Prostate gland (tissue), 2 donors: ENCODE results near the gene DBT. TPM values are rescaled to one million over a fixed set of nuclear protein-coding genes. Genes with fewer than 3 reads are reported as not detected.
"Not testable (repeated sequence)": the region's sequence is repeated elsewhere in the genome, so short reads cannot be mapped to it uniquely, and the experiment has no call there.

ENCODE experiments used
- DNase-seq: peaks from one replicate; pipeline ENCODE4 v3.0.0-alpha.2; 2019; ENCODE audit warnings: low spot score
- H3K27ac ChIP-seq, 2 donors: fragments of 200-600 bp; sonication (generic); 2 replicates each; pipeline ENCODE4 v1.5.1; 2017 to 2019
- H3K27me3 ChIP-seq: fragments of 200-600 bp; sonication (generic); replicated peaks from 2 replicates; pipeline ENCODE4 v1.5.1; 2019; ENCODE audit not compliant: insufficient read depth
- H3K36me3 ChIP-seq, 2 donors: fragments of 200-600 bp; sonication (generic); 1 replicate in 1 of 2; 2 replicates in 1 of 2; pipeline versions ENCODE4 v1.5.1 to v1.8.1; 2017 to 2019
- H3K4me1 ChIP-seq: fragments of 200-600 bp; sonication (generic); replicated peaks from 2 replicates; pipeline ENCODE4 v1.5.1; 2019
- H3K4me3 ChIP-seq, 2 donors: fragments of 200-600 bp; sonication (generic); 2 replicates each; pipeline ENCODE4 v1.5.1; 2017 to 2019
- H3K9me3 ChIP-seq: fragments of 200-600 bp; sonication (generic); 2 replicates; pipeline ENCODE4 v1.5.1; 2017
- POLR2A ChIP-seq: fragments of 450-650 bp; IDR thresholded peaks from one replicate; pipeline ENCODE4 v1.6.1; 2016; ENCODE audit warnings: antibody characterized with exemption, mild to moderate bottlenecking
- POLR2AphosphoS5 ChIP-seq: sonication (generic); formaldehyde crosslinking; IDR thresholded peaks from one replicate; pipeline ENCODE4 v1.6.1; 2017; ENCODE audit warnings: antibody characterized with exemption
- WGBS: methylation state at CpG from one replicate; pipeline ENCODE4 v1.1.5; 2018; 5-methylcytosine and 5-hydroxymethylcytosine counted together
- intact Hi-C: fragments of 100-400 bp; cut with DNase I; formaldehyde crosslinking; loops from one replicate; pipeline ENCODE4 v1.14.2; 2022
- total RNA-seq, 2 donors: library from RNA; depleted of rRNA; stranded (reverse); fragments of >200 nt; gene quantifications; one replicate each; pipeline ENCODE4 v1.1.0, GENCODE V29; 2016
- TF ChIP-seq, protein P1 (sequence below), 4 experiments: fragments of 200-600 bp in 2 of 4; fragments of 450-650 bp in 2 of 4; sonication (generic) in 2 of 4; IDR thresholded peaks; 1 replicate in 3 of 4; 2 replicates in 1 of 4; pipeline ENCODE4 v1.5.1; 2016 to 2019; ENCODE audit warnings: antibody characterized with exemption in 4 of 4, mild to moderate bottlenecking in 2 of 4, moderate library complexity in 2 of 4

The DBT gene
- total RNA-seq, 2 donors from 2014 or later = 7.6 to 17.3 TPM

GRCh38 chr1:100206301-100206700 is 43.3 kb downstream of the DBT start:
- Histone ChIP-seq H3K36me3 (peaks cover 0 to 5% of the 10 kb centered on the region in 2 donors), H3K4me3 (no peak overlapping the region)
- TF ChIP-seq POLR2A (no peak), POLR2AphosphoS5 (no peak)
- TF ChIP-seq, protein P1, sequence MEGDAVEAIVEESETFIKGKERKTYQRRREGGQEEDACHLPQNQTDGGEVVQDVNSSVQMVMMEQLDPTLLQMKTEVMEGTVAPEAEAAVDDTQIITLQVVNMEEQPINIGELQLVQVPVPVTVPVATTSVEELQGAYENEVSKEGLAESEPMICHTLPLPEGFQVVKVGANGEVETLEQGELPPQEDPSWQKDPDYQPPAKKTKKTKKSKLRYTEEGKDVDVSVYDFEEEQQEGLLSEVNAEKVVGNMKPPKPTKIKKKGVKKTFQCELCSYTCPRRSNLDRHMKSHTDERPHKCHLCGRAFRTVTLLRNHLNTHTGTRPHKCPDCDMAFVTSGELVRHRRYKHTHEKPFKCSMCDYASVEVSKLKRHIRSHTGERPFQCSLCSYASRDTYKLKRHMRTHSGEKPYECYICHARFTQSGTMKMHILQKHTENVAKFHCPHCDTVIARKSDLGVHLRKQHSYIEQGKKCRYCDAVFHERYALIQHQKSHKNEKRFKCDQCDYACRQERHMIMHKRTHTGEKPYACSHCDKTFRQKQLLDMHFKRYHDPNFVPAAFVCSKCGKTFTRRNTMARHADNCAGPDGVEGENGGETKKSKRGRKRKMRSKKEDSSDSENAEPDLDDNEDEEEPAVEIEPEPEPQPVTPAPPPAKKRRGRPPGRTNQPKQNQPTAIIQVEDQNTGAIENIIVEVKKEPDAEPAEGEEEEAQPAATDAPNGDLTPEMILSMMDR (IDR thresholded peaks at IDR 0.05) = no peak

GRCh38 chr1:100205593-100205992 is 44.0 kb downstream of the DBT start:
- H3K4me1 ChIP-seq, H3K4me3 ChIP-seq, H3K9me3 ChIP-seq, H3K36me3 ChIP-seq, H3K27me3 ChIP-seq, H3K27ac ChIP-seq, DNase-seq, intact Hi-C loops: not testable (repeated sequence)
- 98% methylated on average over 2 of the region's 2 CpGs for WGBS

More at GRCh38 chr1:100206301-100206700, 43.3 kb downstream of the DBT start:
- no peaks in the 10 kb centered on the region for H3K4me1 ChIP-seq
- H3K27me3 ChIP-seq = no peaks in the 10 kb centered on the region
- H3K9me3 ChIP-seq = no peaks in the 10 kb centered on the region
- H3K27ac ChIP-seq = no peak overlapping the region
- no peak for DNase-seq
- intact Hi-C loops = no loop called here
- 96% methylated on average over 2 of the region's 2 CpGs for WGBS

DNA sequence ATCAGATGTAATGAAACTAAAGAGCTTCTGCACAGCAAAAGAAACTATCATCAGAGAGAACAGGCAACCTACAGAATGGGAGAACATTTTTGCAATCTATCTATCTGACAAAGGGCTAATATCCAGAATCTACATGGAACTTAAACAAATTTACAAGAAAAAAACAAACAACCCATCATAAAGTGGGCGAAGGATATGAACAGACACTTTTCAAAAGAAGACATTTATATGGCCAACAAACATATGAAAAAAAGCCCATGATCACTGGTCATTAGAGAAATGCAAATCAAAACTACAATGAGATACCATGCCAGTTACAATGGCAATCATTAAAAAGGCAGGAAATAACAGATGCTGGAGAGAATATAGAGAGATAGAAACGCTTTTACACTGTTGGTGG is 44.5 kb downstream of the DBT start:
- H3K9me3 ChIP-seq, H3K4me3 ChIP-seq, intact Hi-C loops, DNase-seq, H3K4me1 ChIP-seq, H3K36me3 ChIP-seq, H3K27ac ChIP-seq, H3K27me3 ChIP-seq: not testable (repeated sequence)
- 89% methylated on average over 2 of the region's 2 CpGs for WGBS

GRCh38 chr1:100202703-100203102 is 46.9 kb downstream of the DBT start:
- DNase-seq, H3K36me3 ChIP-seq, H3K27me3 ChIP-seq, H3K4me1 ChIP-seq, intact Hi-C loops, H3K4me3 ChIP-seq, H3K9me3 ChIP-seq: not testable (repeated sequence)
- TF ChIP-seq POLR2AphosphoS5 = peak; percentile 92
- TF ChIP-seq, protein P1 (IDR thresholded peaks at IDR 0.05) = peak in 1 of 4 experiments; percentile 10
- WGBS = 5% methylated on average over 2 of the region's 2 CpGs
- H3K27ac ChIP-seq = peak overlapping the region; percentile 40 to 65

GRCh38 chr1:100200060-100200459 is 49.6 kb downstream of the DBT start:
- H3K27ac ChIP-seq, H3K4me3 ChIP-seq, H3K36me3 ChIP-seq, H3K9me3 ChIP-seq, H3K27me3 ChIP-seq, H3K4me1 ChIP-seq, DNase-seq, intact Hi-C loops: not testable (repeated sequence)
- 77% methylated on average over 6 of the region's 6 CpGs for WGBS

DNA sequence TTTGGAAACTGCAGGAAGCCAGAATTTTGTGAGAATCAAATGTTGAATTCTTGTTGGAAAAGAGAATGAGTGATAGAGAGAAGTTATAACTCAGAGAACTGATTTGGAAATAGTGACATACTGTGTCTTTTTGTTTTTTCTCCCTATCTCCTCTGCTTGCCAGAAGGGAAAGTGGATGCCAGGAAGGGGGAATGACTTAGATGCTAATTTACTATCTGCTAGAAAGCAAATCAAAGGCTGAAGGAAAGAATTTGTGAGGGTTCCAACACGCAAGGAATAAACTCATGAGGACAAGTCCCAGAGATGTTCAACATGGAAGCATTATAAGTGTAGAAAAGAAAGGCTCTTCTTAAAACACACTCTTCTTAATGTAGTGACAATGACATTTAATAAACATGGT is 51.0 kb downstream of the DBT start:
- Histone ChIP-seq H3K9me3 (no peaks in the 10 kb centered on the region), H3K4me1 (no peaks in the 10 kb centered on the region), H3K27me3 (no peaks in the 10 kb centered on the region), H3K27ac (no peak overlapping the region), H3K4me3 (no peak overlapping the region), H3K36me3 (no peaks in the 10 kb centered on the region)
- TF ChIP-seq POLR2AphosphoS5 (no peak), POLR2A (no peak)
- TF ChIP-seq, protein P1 (IDR thresholded peaks at IDR 0.05) = no peak
- WGBS = 94% methylated on average over 1 of the region's 1 CpG
- intact Hi-C loops = no loop called here
- DNase-seq = no peak
